ENCODE data around the gene PPP2R2C.

The PPP2R2C gene

GRCh38 chr4:6425336-6425735, 47.1 kb downstream of the PPP2R2C start:
- DNase-seq (ENCODE audit: low read depth in 2 of 2) = no peak

- DNase-seq (ENCODE audit: low read depth in 2 of 2) = no peak
These were observed 48.0 kb downstream of the PPP2R2C start for GRCh38 chr4:6424425-6424824.

DNA sequence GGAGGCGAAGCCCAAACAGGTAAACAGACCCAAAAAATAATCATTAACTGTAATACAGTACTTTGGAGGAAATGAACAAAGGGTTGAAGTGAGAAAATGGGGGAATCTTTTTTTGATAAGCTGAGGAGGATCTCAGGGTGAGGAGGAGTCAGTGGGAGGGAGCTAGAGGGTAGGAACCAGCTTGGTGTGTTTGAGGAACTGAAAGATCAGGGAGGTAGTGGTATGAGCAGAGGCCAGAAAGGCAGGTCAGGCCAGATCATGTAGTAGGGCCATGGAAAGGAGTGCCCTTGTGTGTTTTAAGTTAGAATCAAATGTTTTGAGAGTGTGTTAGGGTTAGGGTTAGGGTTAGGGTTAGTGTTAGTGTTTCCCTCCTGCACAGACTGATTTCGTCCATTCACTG, 48.8 kb downstream of the PPP2R2C start:
- no peak for DNase-seq (ENCODE audit: low read depth in 2 of 2)

GRCh38 chr4:6422866-6423265, 49.5 kb downstream of the PPP2R2C start:
- DNase-seq (ENCODE audit: low read depth in 2 of 2) = no peak

DNA sequence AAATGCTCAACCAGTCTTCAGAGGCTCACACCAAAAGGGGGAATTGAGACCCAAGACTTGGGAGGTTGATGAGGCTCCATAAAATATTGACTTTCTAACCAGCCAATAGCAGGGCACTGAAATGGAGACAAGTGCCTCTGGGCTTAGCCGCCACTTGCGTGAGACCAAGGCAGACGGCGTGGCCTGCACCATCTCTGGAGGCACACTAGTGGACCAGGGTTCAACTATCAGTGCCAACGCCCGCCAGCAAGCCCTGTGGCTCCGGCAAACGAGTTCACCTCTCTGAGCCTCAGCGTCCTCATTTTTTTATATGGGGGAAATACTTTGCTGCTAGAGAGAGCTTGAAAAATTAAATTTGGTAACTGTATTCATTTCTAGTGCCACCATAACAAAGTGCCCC, 50.3 kb downstream of the PPP2R2C start:
- no peak for DNase-seq (ENCODE audit: low read depth in 2 of 2)

DNA sequence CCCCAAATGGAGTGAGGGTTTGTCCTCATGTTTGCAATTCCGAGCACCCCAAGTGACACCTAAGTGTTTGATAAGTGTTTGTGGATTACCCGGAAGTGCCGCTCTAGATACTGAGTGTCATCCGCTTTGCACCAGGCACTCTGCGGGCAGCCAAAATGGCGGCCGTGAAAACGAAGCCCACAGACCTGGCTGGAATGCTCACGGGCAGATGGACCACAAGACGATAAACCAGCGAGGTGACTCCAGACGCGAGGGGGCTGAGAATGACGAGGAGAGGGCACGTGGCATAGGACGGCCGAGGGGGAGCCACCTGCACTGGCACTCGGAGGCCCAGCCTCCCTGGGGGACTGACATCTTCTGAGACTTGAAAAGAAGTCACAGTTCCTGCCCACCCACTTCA, 51.0 kb downstream of the PPP2R2C start:
- no peak for DNase-seq (ENCODE audit: low read depth in 2 of 2)

- no peak for DNase-seq (ENCODE audit: low read depth in 2 of 2)
These were observed 51.4 kb downstream of the PPP2R2C start for GRCh38 chr4:6420972-6421371.

GRCh38 chr4:6420036-6420435, 52.4 kb downstream of the PPP2R2C start:
- DNase-seq (ENCODE audit: low read depth in 2 of 2) = no peak

DNA sequence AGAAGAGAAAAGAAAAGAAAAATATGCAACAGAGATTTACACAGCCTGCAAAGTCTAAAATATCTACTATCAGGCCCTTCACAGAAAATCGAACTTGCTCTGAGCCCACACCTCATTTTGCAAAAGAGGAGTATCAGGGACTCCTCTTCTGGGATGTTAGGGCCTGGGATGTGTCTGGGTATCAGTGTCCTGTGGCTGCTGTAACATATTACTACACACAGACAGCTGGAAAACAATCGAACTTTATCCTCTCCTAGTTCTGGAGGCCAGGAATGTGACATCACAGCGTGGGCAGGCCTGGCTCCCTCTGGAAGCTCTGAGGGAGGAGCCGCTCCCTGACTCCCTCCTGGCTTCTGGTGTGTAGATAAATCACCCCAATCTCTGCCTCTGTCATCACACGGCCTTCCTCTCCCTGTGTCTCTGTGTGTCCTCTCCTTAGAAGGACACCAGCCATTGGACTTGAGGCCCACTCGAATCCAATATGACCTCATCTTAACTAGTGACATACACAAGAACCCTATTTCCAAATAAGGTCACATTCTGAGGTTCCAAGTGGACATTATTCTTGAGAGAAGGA, 52.9 kb downstream of the PPP2R2C start:
- no peak for DNase-seq (ENCODE audit: low read depth in 2 of 2)

- no peak for DNase-seq (ENCODE audit: low read depth in 2 of 2)
These were observed 54.1 kb downstream of the PPP2R2C start for GRCh38 chr4:6418193-6418755.

DNA sequence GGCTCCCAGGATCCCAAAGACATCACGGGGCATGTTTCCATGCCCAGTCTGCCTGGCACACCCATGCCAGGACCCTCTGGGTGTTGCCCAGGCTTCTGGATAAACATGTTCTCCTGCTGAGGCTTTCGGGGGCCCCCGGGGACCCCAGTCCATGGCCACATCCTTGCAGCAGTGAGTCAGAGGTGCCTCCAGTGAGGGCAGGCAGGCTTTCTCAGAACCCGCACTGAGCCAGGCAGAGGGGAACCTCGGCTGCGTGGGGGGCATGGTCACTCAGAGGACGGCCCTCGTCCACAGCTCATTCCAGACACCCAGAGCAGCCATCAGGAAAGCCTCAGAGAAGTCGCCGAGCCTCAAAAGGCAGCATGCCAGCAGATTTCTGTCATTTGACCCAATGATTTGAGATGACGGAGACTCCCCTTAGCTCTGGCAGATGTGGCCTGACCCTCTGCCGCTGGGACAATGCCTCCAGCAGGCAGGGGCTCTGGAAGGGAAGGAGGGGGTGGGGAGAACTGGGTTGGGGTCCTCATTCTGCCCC, 54.8 kb downstream of the PPP2R2C start:
- DNase-seq (ENCODE audit: low read depth in 2 of 2) = no peak

GRCh38 chr4:6416518-6417286, 55.7 kb downstream of the PPP2R2C start:
- DNase-seq (ENCODE audit: low read depth in 2 of 2) = no peak

GRCh38 chr4:6415031-6415705, 57.2 kb downstream of the PPP2R2C start:
- DNase-seq (ENCODE audit: low read depth in 2 of 2) = no peak

- no peak for DNase-seq (ENCODE audit: low read depth in 2 of 2)
These were observed 57.8 kb downstream of the PPP2R2C start for GRCh38 chr4:6414578-6414977.

- DNase-seq (ENCODE audit: low read depth in 2 of 2) = no peak
These were observed 61.8 kb downstream of the PPP2R2C start for GRCh38 chr4:6410664-6411063.

DNA sequence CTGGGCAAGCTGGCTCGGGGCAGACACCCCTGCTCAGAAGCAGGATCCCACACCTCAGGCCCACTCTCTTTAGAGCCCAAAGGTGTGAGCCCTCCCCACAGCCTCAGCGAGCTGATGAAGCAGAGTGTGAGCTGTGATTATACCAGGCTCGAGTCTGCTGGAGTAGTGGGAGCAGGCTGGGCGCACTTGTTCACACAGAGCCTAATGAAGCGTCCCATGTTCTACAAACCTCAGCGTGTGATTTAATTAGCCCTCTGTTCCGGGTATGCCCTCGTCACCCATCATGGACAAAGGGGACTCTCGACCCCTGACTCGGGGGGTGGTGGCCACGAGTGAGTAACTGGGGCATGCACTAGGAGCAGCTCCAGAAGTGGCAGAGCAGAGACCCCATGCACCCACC, 62.3 kb downstream of the PPP2R2C start:
- DNase-seq (ENCODE audit: low read depth in 2 of 2) = no peak

DNA sequence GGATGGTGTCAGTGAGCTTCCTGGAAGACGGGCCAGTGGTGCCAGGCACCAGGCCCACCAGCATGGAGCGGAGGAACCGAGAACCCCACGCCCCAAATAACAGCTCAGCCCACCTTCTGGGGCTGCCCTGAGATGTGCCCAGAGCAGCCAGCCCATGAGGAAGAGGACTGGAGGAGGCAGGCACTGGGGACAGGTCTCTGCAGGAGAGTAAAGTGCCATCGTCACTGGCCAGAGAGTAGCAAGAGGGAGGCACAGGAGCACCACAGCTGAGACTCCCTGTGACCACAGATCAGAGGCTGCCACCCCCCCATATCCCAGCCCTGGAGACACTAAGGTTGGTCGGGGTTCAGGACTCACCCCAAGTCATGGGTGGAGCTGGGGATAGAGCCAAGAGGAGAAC, 63.0 kb downstream of the PPP2R2C start:
- DNase-seq (ENCODE audit: low read depth in 2 of 2) = no peak

DNA sequence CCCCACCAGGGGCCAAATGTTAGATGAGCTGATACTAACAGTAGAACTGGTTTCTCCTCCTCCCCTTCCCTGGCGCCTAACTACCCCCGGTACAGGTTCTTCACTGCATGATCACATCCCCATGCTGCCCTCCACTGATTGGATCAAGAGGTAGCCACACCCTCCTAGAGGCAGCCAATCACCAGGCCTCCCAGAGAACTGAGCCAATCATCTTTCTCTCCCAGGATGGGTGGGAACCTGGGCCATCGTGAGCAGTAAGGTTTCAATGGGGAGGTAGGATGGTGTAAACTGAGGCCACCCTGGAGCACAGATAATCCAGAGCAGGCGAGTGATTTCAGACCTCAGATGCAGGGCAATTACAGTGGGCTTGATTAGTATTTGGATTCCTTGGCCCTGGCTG, 64.2 kb downstream of the PPP2R2C start:
- DNase-seq (ENCODE audit: low read depth in 2 of 2) = no peak

DNA sequence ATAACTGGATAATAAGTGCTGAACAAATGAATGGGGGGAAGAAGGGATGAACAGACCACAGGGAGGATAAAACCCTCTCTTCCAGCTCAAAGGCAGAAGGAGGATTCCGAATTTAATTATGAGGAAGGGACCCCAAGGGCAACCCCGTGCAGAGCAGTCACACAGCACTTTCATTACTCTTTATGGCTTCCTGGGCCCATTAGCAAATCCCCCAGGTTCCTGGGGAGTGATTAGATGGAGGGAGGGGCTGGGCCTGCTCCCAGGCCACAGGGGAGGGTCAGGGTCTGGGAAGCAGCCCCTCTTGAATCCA, 67.1 kb downstream of the PPP2R2C start:
- no peak for DNase-seq (ENCODE audit: low read depth in 2 of 2)

GRCh38 chr4:6404611-6405396, 67.6 kb downstream of the PPP2R2C start:
- DNase-seq (ENCODE audit: low read depth in 2 of 2) = no peak

- DNase-seq (ENCODE audit: low read depth in 2 of 2) = no peak
These were observed 69.1 kb downstream of the PPP2R2C start for GRCh38 chr4:6403400-6403685.
